Measurements from ENCODE around the gene SERP1. TPM values are rescaled to one million over a fixed set of nuclear protein-coding genes. Genes with fewer than 3 reads are reported as not detected.

SERP1 gene
- total RNA-seq, 1 experiment from 2014 or later, result 147 TPM

DNA sequence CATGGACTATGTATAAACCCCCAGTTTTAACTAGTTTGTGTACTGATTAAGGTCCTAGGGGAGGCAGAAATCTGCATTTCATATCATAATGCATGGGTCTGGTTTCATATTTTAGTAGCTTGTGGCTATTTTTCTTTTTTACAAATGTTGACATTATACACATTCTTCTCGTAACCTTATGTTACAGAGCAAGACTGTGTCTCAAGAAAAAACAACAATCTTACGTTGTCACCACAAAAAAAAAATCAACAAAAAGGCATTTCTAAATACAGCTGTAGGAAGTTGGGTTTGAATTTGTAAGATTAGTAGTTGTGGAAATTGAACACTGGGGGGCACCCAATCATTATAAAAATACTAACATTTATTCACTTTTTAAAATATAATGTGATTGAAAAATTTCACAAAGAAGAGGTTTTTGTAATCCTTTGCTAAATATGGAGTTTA, 17.9 kb downstream of the SERP1 start:
- Mint-ChIP-seq H3K9me3 (ENCODE audit: low read depth, unreplicated experiment) (no peaks in the 10 kb centered on the region), H3K27me3 (ENCODE audit: unreplicated experiment) (no peaks in the 10 kb centered on the region), H3K36me3 (ENCODE audit: insufficient read depth, unreplicated experiment) (no peaks in the 10 kb centered on the region), H3K27ac (ENCODE audit: unreplicated experiment) (no peak overlapping the region), H3K4me3 (ENCODE audit: low read depth, unreplicated experiment) (no peak overlapping the region), H3K4me1 (ENCODE audit: low read depth, unreplicated experiment) (no peaks in the 10 kb centered on the region)
- intact Hi-C loops (cut with micrococcal nuclease; ENCODE audit: unreplicated experiment), result loop anchor here (1.0 to 5.0 kb wide), 4 partner anchors 179 to 618 kb away; no protein-coding TSS in a partner anchor
- DNase-seq, result no peak
- TF ChIP-seq, protein P1, sequence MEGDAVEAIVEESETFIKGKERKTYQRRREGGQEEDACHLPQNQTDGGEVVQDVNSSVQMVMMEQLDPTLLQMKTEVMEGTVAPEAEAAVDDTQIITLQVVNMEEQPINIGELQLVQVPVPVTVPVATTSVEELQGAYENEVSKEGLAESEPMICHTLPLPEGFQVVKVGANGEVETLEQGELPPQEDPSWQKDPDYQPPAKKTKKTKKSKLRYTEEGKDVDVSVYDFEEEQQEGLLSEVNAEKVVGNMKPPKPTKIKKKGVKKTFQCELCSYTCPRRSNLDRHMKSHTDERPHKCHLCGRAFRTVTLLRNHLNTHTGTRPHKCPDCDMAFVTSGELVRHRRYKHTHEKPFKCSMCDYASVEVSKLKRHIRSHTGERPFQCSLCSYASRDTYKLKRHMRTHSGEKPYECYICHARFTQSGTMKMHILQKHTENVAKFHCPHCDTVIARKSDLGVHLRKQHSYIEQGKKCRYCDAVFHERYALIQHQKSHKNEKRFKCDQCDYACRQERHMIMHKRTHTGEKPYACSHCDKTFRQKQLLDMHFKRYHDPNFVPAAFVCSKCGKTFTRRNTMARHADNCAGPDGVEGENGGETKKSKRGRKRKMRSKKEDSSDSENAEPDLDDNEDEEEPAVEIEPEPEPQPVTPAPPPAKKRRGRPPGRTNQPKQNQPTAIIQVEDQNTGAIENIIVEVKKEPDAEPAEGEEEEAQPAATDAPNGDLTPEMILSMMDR (IDR thresholded peaks at IDR 0.05; ENCODE audit: unreplicated experiment), result peak; percentile 39
- no TSS peak for BruUV-seq (replicated peaks)
- CTCF ChIA-PET, result interaction anchor here (0.8 to 1.7 kb wide), 5 partner anchors 13 to 337 kb away, joined by 3 to 6 read pairs (median 4); partner anchors contain the start of gene SERP1

DNA sequence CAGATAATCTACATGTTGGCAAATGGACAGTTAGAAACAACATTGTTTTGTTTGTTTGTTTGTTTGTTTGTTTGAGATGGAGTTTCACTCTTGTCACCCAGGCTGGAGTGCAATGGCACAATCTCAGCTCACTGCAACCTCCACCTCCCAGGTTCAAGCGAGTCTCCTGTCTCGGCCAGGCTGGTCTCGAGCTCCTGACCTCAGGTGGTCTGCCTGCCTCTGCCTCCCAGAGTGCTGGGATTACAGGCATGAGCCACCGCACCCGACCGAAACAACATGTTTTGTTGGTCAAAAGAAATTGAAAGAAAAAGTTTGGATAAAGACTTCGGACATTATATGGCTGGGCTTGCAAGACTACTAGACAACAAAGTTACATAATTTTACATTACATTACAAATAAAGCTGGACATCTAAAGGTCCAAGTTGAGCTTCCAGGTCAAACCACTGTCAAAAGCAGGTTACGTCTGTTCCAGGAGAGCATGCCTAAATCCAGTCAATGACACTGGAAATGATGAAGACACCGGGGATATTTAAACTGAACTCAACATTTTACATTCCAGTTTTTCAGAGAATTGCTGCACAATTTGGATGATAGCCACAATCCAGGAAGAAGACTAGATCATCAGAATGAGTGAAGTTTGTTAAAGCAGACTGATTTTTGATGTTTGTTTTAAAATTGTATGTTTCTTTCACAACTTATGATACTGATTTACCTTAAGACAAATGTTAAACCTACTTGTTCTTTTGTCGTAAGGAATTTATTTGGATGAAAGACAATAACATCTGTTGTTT, 18.6 kb downstream of the SERP1 start:
- intact Hi-C loops (cut with micrococcal nuclease; ENCODE audit: unreplicated experiment), result loop anchor here (1.0 to 5.0 kb wide), 4 partner anchors 180 to 619 kb away; no protein-coding TSS in a partner anchor
- CTCF ChIA-PET, result interaction anchor here (1.0 to 1.7 kb wide), 3 partner anchors 12 to 337 kb away, joined by 3 to 4 read pairs (median 4); no protein-coding TSS in a partner anchor
- no TSS peak for BruUV-seq (replicated peaks)
- Mint-ChIP-seq H3K27me3 (ENCODE audit: unreplicated experiment) (no peaks in the 10 kb centered on the region), H3K4me1 (ENCODE audit: low read depth, unreplicated experiment) (no peaks in the 10 kb centered on the region), H3K27ac (ENCODE audit: unreplicated experiment) (no peak overlapping the region), H3K4me3 (ENCODE audit: low read depth, unreplicated experiment) (no peak overlapping the region), H3K36me3 (ENCODE audit: insufficient read depth, unreplicated experiment) (no peaks in the 10 kb centered on the region), H3K9me3 (ENCODE audit: low read depth, unreplicated experiment) (no peaks in the 10 kb centered on the region)
- DNase-seq, result no peak
- TF ChIP-seq, protein P1 (IDR thresholded peaks at IDR 0.05; ENCODE audit: unreplicated experiment), result no peak

DNA sequence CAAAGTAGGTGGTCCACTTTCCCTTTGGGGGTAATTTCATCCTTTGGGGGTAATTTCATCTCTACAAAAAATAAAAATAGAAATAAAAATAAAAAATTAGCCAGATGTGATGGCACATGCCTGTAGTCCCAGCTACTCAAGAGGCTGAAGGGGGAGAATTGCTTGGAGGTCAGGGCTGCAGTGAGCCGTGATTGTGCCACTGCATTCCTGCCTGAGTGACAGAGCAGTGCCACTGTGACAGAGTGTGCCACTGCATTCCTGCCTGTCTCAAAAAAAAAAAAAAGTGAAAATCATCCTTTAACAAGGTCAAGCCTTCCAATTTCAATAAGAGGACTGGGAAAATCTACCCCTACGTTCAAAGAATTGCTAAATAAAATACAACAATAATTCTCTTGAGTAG, 22.8 kb downstream of the SERP1 start:
- Mint-ChIP-seq H3K36me3 (ENCODE audit: insufficient read depth, unreplicated experiment) (no peaks in the 10 kb centered on the region), H3K27ac (ENCODE audit: unreplicated experiment) (no peak overlapping the region), H3K4me1 (ENCODE audit: low read depth, unreplicated experiment) (no peaks in the 10 kb centered on the region), H3K27me3 (ENCODE audit: unreplicated experiment) (no peaks in the 10 kb centered on the region), H3K9me3 (ENCODE audit: low read depth, unreplicated experiment) (no peaks in the 10 kb centered on the region), H3K4me3 (ENCODE audit: low read depth, unreplicated experiment) (no peak overlapping the region)
- no peak for DNase-seq
- TF ChIP-seq, protein P1 (IDR thresholded peaks at IDR 0.05; ENCODE audit: unreplicated experiment), result no peak
- intact Hi-C loops (cut with micrococcal nuclease; ENCODE audit: unreplicated experiment), result no loop called here
- CTCF ChIA-PET, result interaction anchor here (1.1 kb wide), 1 partner anchor 10 kb away, joined by 6 read pairs; no protein-coding TSS in a partner anchor
- BruUV-seq (replicated peaks), result no TSS peak

GRCh38 chr3:150521463-150521862, 24.8 kb downstream of the SERP1 start:
- intact Hi-C loops (cut with micrococcal nuclease; ENCODE audit: unreplicated experiment), result no loop called here
- Mint-ChIP-seq H3K27ac (ENCODE audit: unreplicated experiment) (no peak overlapping the region), H3K36me3 (ENCODE audit: insufficient read depth, unreplicated experiment) (no peaks in the 10 kb centered on the region), H3K9me3 (ENCODE audit: low read depth, unreplicated experiment) (no peaks in the 10 kb centered on the region), H3K27me3 (ENCODE audit: unreplicated experiment) (no peaks in the 10 kb centered on the region), H3K4me3 (ENCODE audit: low read depth, unreplicated experiment) (no peak overlapping the region), H3K4me1 (ENCODE audit: low read depth, unreplicated experiment) (no peaks in the 10 kb centered on the region)
- CTCF ChIA-PET, result no interaction called here
- TF ChIP-seq, protein P1 (IDR thresholded peaks at IDR 0.05; ENCODE audit: unreplicated experiment), result no peak
- BruUV-seq (replicated peaks), result no TSS peak
- no peak for DNase-seq

Data from Calu3 (cell line).